K562 (cell line): Measurements from ENCODE around the gene GZMM. TPM values are rescaled to one million over a fixed set of nuclear protein-coding genes. Genes with fewer than 3 reads are reported as not detected.

Source experiments
- ARID1B ChIP-seq: fragments of 450-650 bp; IDR thresholded peaks from 2 replicates; pipeline ENCODE4 v1.6.1; 2016; ENCODE audit warnings: antibody characterized with exemption, mild to moderate bottlenecking, inconsistent platforms
- BCOR ChIP-seq: fragments of 450-650 bp; IDR thresholded peaks from 2 replicates; pipeline ENCODE4 v1.6.1; 2016
- CCAR2 ChIP-seq: fragments of 200-400 bp; formaldehyde crosslinking; IDR thresholded peaks from 2 replicates; pipeline ENCODE4 v1.6.1; 2017; ENCODE audit warnings: mild to moderate bottlenecking, low read depth, low read length
- E2F6 ChIP-seq, 2 experiments: IDR thresholded peaks; 2 replicates each; pipeline ENCODE4 v1.6.1; 2011; ENCODE audit warnings: borderline replicate concordance in 1 of 2, control low read depth in 1 of 2, low read depth in 1 of 2, low read length in 1 of 2, mild to moderate bottlenecking in 1 of 2, mixed read lengths in 1 of 2, moderate library complexity in 1 of 2; ENCODE audit not compliant: insufficient read depth in 1 of 2, insufficient read length in 1 of 2, poor library complexity in 1 of 2, severe bottlenecking in 1 of 2; ENCODE audit errors: extremely low read depth in 1 of 2
- ETS2 ChIP-seq: IDR thresholded peaks from 2 replicates; pipeline ENCODE4 v1.6.1; 2016; ENCODE audit warnings: borderline replicate concordance, missing genetic modification characterization, mild to moderate bottlenecking, moderate library complexity, missing compliant biosample characterization; ENCODE audit not compliant: poor library complexity, severe bottlenecking
- ETV1 ChIP-seq: fragments of 450-650 bp; conservative IDR thresholded peaks from 2 replicates; pipeline ENCODE4 v1.6.1; 2016; ENCODE audit warnings: missing genetic modification characterization, control low read depth, low read depth, missing compliant biosample characterization
- HDGF ChIP-seq: fragments of 450-650 bp; IDR thresholded peaks from 2 replicates; pipeline ENCODE4 v1.6.1; 2016
- MTF1 ChIP-seq: fragments of 250-450 bp; sonication (Bioruptor Pico); IDR thresholded peaks from 2 replicates; pipeline ENCODE4 v1.9.0; 2021; ENCODE audit warnings: moderate library complexity, mild to moderate bottlenecking, inconsistent platforms, borderline replicate concordance
- RAD51 ChIP-seq: fragments of 450-650 bp; IDR thresholded peaks from 2 replicates; pipeline ENCODE4 v1.7.1; 2016; ENCODE audit warnings: low read depth, mild to moderate bottlenecking, borderline replicate concordance
- SIRT6 ChIP-seq: IDR thresholded peaks from one replicate; pipeline ENCODE4 v1.6.1; 2012; ENCODE audit warnings: low read depth, mild to moderate bottlenecking, control low read depth, inconsistent platforms, low read length, moderate library complexity
- TCFL5 ChIP-seq: fragments of 250-450 bp; sonication (Bioruptor Pico); conservative IDR thresholded peaks from 2 replicates; pipeline ENCODE4 v1.6.1; 2021; ENCODE audit warnings: mild to moderate bottlenecking, moderate library complexity, matching md5 sums
- TRIM24 ChIP-seq, 2 experiments: fragments of 450-650 bp; IDR thresholded peaks; 2 replicates each; pipeline ENCODE4 v1.6.1; 2016
- U2AF1 ChIP-seq: fragments of 200-400 bp; formaldehyde crosslinking; optimal IDR thresholded peaks from 2 replicates; pipeline ENCODE3; 2017; ENCODE audit warnings: mild to moderate bottlenecking, low read depth, low read length, moderate library complexity
- USF1 ChIP-seq: sonication (generic); formaldehyde crosslinking; IDR thresholded peaks from 2 replicates; pipeline ENCODE4 v1.9.0; 2022; ENCODE audit warnings: mild to moderate bottlenecking, missing genetic modification reagents
- ZNF583 ChIP-seq: fragments of 250-450 bp; sonication (Bioruptor Pico); IDR thresholded peaks from 2 replicates; pipeline ENCODE4 v1.4.0; 2020
- ZNF785 ChIP-seq: fragments of 250-450 bp; sonication (Bioruptor Pico); IDR thresholded peaks from 2 replicates; pipeline ENCODE4 v1.4.0; 2020; ENCODE audit warnings: mild to moderate bottlenecking
- polyA plus RNA-seq, 8 experiments: library from polyadenylated mRNA; depleted of rRNA in 4 of 8; stranded (reverse) in 5 of 8; unstranded in 3 of 8; fragments of >200 nt; fragmentation: Nextera tagmentation in 2 of 8; fragmentation: Illumina TruSeq in 1 of 8; extraction: Ambion mirVana in 2 of 8; extraction: Trizol in 1 of 8; gene quantifications; 2 replicates each; pipeline versions ENCODE4 v1.2.1 to v1.2.3, GENCODE V29; 2011 to 2014; ENCODE audit warnings: inconsistent platforms in 1 of 8, missing spikeins in 1 of 8
- total RNA-seq, 7 experiments: library from RNA; depleted of rRNA in 6 of 7; stranded (reverse); fragments of >200 nt in 6 of 7; fragmentation: Illumina TruSeq in 2 of 7; extraction: Trizol in 2 of 7; gene quantifications; 2 replicates each; pipeline versions ENCODE4 v1.2.1 to v1.2.3, GENCODE V29; 2011 to 2021; ENCODE audit warnings: low replicate concordance in 1 of 7
- TF ChIP-seq, protein P1 (sequence below): sonication (generic); formaldehyde crosslinking; IDR thresholded peaks from 2 replicates; pipeline ENCODE4 v1.8.0; 2022; ENCODE audit warnings: missing genetic modification reagents, mild to moderate bottlenecking, moderate library complexity, borderline replicate concordance
- TF ChIP-seq, protein P2 (sequence below), 2 experiments: fragments of 150-350 bp in 1 of 2; IDR thresholded peaks; 2 replicates each; pipeline ENCODE4 v1.6.1; 2012 to 2016; ENCODE audit warnings: low read depth in 2 of 2, low read length in 2 of 2, mild to moderate bottlenecking in 1 of 2, moderate library complexity in 1 of 2

GZMM gene
- total and polyA plus RNA-seq, 9 of the 15 experiments (the other 6 are each of a cell fraction or from before 2014, with no cell fraction given), result 0.08 to 2.6 (median 0.70) TPM; not detected in 2

DNA sequence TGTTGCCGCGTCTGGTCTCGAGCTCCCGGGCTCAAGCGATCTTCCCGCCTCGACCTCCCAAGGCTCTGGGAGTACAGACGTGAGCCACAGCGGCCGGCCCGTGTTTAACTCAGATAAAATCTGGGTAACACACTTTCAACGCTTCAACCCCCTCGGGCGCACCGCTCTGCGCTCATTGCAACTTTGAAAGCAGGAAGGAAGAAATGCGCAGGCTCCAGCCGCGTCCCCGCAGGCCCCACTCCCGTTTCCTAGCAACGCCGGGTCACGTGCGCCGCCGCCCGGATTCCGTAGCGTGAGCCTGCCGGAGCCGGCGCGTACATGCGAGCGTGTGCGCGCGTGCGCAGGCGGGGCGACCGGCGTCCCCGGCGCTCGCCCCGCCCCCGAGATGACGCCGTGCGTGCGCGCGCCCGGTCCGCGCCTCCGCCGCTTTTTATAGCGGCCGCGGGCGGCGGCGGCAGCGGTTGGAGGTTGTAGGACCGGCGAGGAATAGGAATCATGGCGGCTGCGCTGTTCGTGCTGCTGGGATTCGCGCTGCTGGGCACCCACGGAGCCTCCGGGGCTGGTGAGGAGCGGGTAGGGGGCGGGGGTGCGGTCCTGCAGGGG, 28.4 kb downstream of the GZMM start, which contains the start of gene BSG (continued):
- TF ChIP-seq ZNF583 (0 out of 2 replicates have a peak, but pooled peaks have one; percentile 15), HDGF (no peak), SIRT6 (no peak), TCFL5 (CRISPR knock-in tag) (no peak), BCOR (peak; percentile 49; the same call in 1 of the 2 replicates), ETV1 (no peak), ARID1B (peak; percentile 30; the same call in 1 of the 2 replicates), RAD51 (peak; percentile 95), USF1 (CRISPR knock-in tag) (peak; percentile 97), TRIM24 (IDR thresholded peaks at IDR 0.05) (0 out of 4 replicates have a peak, but pooled peaks of 1 of the 2 experiments have one; percentile 8), ETS2 (no peak), E2F6 (IDR thresholded peaks at IDR 0.05; ENCODE audit: borderline replicate concordance in 1 of 2, extremely low read depth in 1 of 2, insufficient read depth in 1 of 2, insufficient read length in 1 of 2, low read depth in 1 of 2, low read length in 1 of 2, poor library complexity in 1 of 2, severe bottlenecking in 1 of 2) (peak in 1 of 2 experiments; percentile 87), CCAR2 (no peak), MTF1 (CRISPR knock-in tag) (no peak), ZNF785 (CRISPR knock-in tag) (no peak), U2AF1 (no peak)
- TF ChIP-seq, protein P1, sequence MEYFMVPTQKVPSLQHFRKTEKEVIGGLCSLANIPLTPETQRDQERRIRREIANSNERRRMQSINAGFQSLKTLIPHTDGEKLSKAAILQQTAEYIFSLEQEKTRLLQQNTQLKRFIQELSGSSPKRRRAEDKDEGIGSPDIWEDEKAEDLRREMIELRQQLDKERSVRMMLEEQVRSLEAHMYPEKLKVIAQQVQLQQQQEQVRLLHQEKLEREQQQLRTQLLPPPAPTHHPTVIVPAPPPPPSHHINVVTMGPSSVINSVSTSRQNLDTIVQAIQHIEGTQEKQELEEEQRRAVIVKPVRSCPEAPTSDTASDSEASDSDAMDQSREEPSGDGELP, result peak; percentile 39; the same call in 1 of the 2 replicates
- TF ChIP-seq, protein P2, sequence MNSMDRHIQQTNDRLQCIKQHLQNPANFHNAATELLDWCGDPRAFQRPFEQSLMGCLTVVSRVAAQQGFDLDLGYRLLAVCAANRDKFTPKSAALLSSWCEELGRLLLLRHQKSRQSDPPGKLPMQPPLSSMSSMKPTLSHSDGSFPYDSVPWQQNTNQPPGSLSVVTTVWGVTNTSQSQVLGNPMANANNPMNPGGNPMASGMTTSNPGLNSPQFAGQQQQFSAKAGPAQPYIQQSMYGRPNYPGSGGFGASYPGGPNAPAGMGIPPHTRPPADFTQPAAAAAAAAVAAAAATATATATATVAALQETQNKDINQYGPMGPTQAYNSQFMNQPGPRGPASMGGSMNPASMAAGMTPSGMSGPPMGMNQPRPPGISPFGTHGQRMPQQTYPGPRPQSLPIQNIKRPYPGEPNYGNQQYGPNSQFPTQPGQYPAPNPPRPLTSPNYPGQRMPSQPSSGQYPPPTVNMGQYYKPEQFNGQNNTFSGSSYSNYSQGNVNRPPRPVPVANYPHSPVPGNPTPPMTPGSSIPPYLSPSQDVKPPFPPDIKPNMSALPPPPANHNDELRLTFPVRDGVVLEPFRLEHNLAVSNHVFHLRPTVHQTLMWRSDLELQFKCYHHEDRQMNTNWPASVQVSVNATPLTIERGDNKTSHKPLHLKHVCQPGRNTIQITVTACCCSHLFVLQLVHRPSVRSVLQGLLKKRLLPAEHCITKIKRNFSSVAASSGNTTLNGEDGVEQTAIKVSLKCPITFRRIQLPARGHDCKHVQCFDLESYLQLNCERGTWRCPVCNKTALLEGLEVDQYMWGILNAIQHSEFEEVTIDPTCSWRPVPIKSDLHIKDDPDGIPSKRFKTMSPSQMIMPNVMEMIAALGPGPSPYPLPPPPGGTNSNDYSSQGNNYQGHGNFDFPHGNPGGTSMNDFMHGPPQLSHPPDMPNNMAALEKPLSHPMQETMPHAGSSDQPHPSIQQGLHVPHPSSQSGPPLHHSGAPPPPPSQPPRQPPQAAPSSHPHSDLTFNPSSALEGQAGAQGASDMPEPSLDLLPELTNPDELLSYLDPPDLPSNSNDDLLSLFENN (IDR thresholded peaks at IDR 0.05; ENCODE audit: low read depth in 2 of 2, low read length in 2 of 2), result peak in 1 of 2 experiments; percentile 54; a peak in 2 of 4 replicates
